Keratinocyte (primary cell): ENCODE results near the gene HS6ST3. TPM values are rescaled to one million over a fixed set of nuclear protein-coding genes. Genes with fewer than 3 reads are reported as not detected.

Experiments
- DNase-seq: peaks from one replicate; pipeline ENCODE4 v3.0.0-alpha.2; 2011; ENCODE audit warnings: low read depth, missing footprints, low spot score
- FAIRE-seq: peaks from 2 replicates; lab custom pipeline; 2011; peaks lifted over from hg19 to GRCh38; lab: Jason Lieb, UNC
- H2AFZ ChIP-seq: 2 replicates; pipeline ENCODE4 v1.6.0; 2012; ENCODE audit warnings: low read length, control low read depth, inconsistent platforms; ENCODE audit not compliant: control insufficient read depth
- H3K27ac ChIP-seq: 2 replicates; pipeline ENCODE4 v1.5.1; 2011; ENCODE audit warnings: low read length; ENCODE audit not compliant: control insufficient read depth, insufficient read depth
- H3K27me3 ChIP-seq: 3 replicates; pipeline ENCODE4 v1.6.0; 2011; ENCODE audit warnings: low read length; ENCODE audit not compliant: control insufficient read depth, insufficient read depth; ENCODE audit errors: extremely low read depth
- H3K36me3 ChIP-seq, 2 experiments: 2 replicates in 1 of 2; 3 replicates in 1 of 2; pipeline ENCODE4 v1.5.1; 2011; ENCODE audit warnings: low read length in 2 of 2, mild to moderate bottlenecking in 1 of 2; ENCODE audit not compliant: control insufficient read depth in 2 of 2, insufficient read depth in 2 of 2; ENCODE audit errors: extremely low read depth in 1 of 2
- H3K4me1 ChIP-seq: 3 replicates; pipeline ENCODE4 v1.5.1; 2011; ENCODE audit warnings: low read length; ENCODE audit not compliant: control insufficient read depth, insufficient read depth; ENCODE audit errors: extremely low read depth
- H3K4me2 ChIP-seq: 3 replicates; pipeline ENCODE4 v1.6.0; 2011; ENCODE audit warnings: low read depth, low read length; ENCODE audit not compliant: control insufficient read depth, insufficient read depth; ENCODE audit errors: extremely low read depth
- H3K4me3 ChIP-seq, 3 experiments: fragments of 200-600 bp in 1 of 3; sonication (generic) in 1 of 3; 2 replicates in 2 of 3; 3 replicates in 1 of 3; pipeline ENCODE4 v1.5.1; 2011 to 2016; ENCODE audit warnings: low read length in 3 of 3, mild to moderate bottlenecking in 3 of 3, control low read depth in 2 of 3, inconsistent platforms in 1 of 3, low read depth in 1 of 3, mixed read lengths in 1 of 3, mixed run types in 1 of 3, moderate library complexity in 1 of 3; ENCODE audit not compliant: control insufficient read depth in 2 of 3, insufficient read depth in 2 of 3; ENCODE audit errors: extremely low read depth in 1 of 3
- H3K79me2 ChIP-seq: 2 replicates; pipeline ENCODE4 v1.6.0; 2012; ENCODE audit warnings: low read length; ENCODE audit not compliant: control insufficient read depth, insufficient read depth
- H3K9ac ChIP-seq: 3 replicates; pipeline ENCODE4 v1.6.0; 2011; ENCODE audit warnings: low read length; ENCODE audit not compliant: control insufficient read depth, insufficient read depth; ENCODE audit errors: extremely low read depth
- H3K9me1 ChIP-seq: 3 replicates; pipeline ENCODE4 v1.6.0; 2011; ENCODE audit warnings: low read length; ENCODE audit not compliant: control insufficient read depth, insufficient read depth; ENCODE audit errors: extremely low read depth
- H3K9me3 ChIP-seq: 2 replicates; pipeline ENCODE4 v1.5.1; 2012; ENCODE audit warnings: low read depth, low read length; ENCODE audit not compliant: control insufficient read depth
- H4K20me1 ChIP-seq: 3 replicates; pipeline ENCODE4 v1.6.0; 2011; ENCODE audit warnings: low read length; ENCODE audit not compliant: control insufficient read depth, insufficient read depth; ENCODE audit errors: extremely low read depth
- EZH2 ChIP-seq: IDR thresholded peaks from one replicate; pipeline ENCODE4 v1.6.1; 2012; ENCODE audit warnings: inconsistent platforms, mild to moderate bottlenecking, low read length, moderate library complexity
- dilution Hi-C: fragments of 300-500 bp; cut with MboI; formaldehyde crosslinking; loops from one replicate; pipeline ENCODE4 v1.7.0; 2020; ENCODE audit warnings: low sequenced_read_pairs; ENCODE audit not compliant: extremely low pct_ligation_motif_present
- polyA plus RNA-seq, 5 experiments: library from polyadenylated mRNA; depleted of rRNA in 3 of 5; stranded (reverse) in 3 of 5; stranded (forward) in 1 of 5; unstranded in 1 of 5; fragments of >200 nt; gene quantifications; 1 replicate in 1 of 5; 2 replicates in 3 of 5; 3 replicates in 1 of 5; pipeline versions ENCODE4 v1.2.1 to v1.2.3, GENCODE V29; 2011 to 2012; ENCODE audit warnings: missing spikeins in 2 of 5, low read depth in 1 of 5, low replicate concordance in 1 of 5
- TF ChIP-seq, protein P1 (sequence below), 3 experiments: IDR thresholded peaks in 1 of 3; conservative IDR thresholded peaks in 1 of 3; optimal IDR thresholded peaks in 1 of 3; 2 replicates in 2 of 3; 3 replicates in 1 of 3; pipeline versions ENCODE3 to v1.5.1; 2011; ENCODE audit warnings: low read length in 3 of 3, mild to moderate bottlenecking in 3 of 3, moderate library complexity in 2 of 3, control low read depth in 1 of 3, inconsistent platforms in 1 of 3; ENCODE audit not compliant: insufficient read depth in 2 of 3; ENCODE audit errors: extremely low read depth in 1 of 3

HS6ST3 gene
- polyA plus RNA-seq, 1 donor (not counting 4 experiments of a cell fraction or from before 2014, with no cell fraction given) = 0.03 TPM

GRCh38 chr13:96781141-96781540 is 691.2 kb downstream of the HS6ST3 start:
- H3K9me1 ChIP-seq = no peaks in the 10 kb centered on the region
- H3K79me2 ChIP-seq = no peaks in the 10 kb centered on the region
- no peaks in the 10 kb centered on the region for H3K9me3 ChIP-seq
- H3K36me3 ChIP-seq = no peaks in the 10 kb centered on the region
- no peak overlapping the region for H3K9ac ChIP-seq
- no peak for DNase-seq
- H3K4me2 ChIP-seq = no peak overlapping the region
- dilution Hi-C loops = no loop called here
- no peaks in the 10 kb centered on the region for H4K20me1 ChIP-seq
- TF ChIP-seq, protein P1, sequence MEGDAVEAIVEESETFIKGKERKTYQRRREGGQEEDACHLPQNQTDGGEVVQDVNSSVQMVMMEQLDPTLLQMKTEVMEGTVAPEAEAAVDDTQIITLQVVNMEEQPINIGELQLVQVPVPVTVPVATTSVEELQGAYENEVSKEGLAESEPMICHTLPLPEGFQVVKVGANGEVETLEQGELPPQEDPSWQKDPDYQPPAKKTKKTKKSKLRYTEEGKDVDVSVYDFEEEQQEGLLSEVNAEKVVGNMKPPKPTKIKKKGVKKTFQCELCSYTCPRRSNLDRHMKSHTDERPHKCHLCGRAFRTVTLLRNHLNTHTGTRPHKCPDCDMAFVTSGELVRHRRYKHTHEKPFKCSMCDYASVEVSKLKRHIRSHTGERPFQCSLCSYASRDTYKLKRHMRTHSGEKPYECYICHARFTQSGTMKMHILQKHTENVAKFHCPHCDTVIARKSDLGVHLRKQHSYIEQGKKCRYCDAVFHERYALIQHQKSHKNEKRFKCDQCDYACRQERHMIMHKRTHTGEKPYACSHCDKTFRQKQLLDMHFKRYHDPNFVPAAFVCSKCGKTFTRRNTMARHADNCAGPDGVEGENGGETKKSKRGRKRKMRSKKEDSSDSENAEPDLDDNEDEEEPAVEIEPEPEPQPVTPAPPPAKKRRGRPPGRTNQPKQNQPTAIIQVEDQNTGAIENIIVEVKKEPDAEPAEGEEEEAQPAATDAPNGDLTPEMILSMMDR (optimal IDR thresholded peaks at IDR 0.05 in 1 of 3, IDR thresholded peaks at IDR 0.05 in 1 of 3, conservative IDR thresholded peaks at IDR 0.05 in 1 of 3; ENCODE audit: extremely low read depth in 1 of 3, insufficient read depth in 2 of 3, low read length in 3 of 3) = no peak
- no peak for TF ChIP-seq EZH2
- no peak for FAIRE-seq
- H3K27ac ChIP-seq = no peak overlapping the region
- no peak overlapping the region for H3K4me3 ChIP-seq
- no peaks in the 10 kb centered on the region for H3K4me1 ChIP-seq
- H2AFZ ChIP-seq = no peak overlapping the region
- no peaks in the 10 kb centered on the region for H3K27me3 ChIP-seq

DNA sequence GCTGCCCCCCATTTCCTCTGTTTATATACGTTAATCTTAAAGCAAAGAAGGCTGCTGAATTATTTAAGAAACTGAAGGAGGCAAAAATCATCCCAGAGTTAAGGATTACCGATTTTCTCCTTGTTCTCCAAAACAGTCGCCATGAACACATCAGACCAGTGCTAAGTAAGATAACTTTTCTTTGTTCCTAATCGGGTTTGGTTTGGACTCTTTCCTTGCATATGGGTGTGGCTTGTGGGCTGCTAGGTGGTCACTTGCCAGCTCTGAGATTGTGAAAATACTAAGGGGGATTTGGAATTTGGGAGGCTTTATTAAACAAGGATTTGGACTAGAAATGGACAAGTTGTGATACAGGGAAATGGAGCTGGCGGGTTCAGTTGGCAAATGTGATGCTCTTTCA is 692.3 kb downstream of the HS6ST3 start:
- dilution Hi-C loops = no loop called here
- Histone ChIP-seq H3K9me1 (no peaks in the 10 kb centered on the region), H3K4me2 (no peak overlapping the region), H3K9me3 (no peaks in the 10 kb centered on the region), H3K79me2 (no peaks in the 10 kb centered on the region), H3K4me3 (no peak overlapping the region), H3K4me1 (no peaks in the 10 kb centered on the region), H3K36me3 (no peaks in the 10 kb centered on the region), H2AFZ (no peak overlapping the region), H3K27ac (no peak overlapping the region), H3K9ac (no peak overlapping the region), H4K20me1 (no peaks in the 10 kb centered on the region), H3K27me3 (no peaks in the 10 kb centered on the region)
- FAIRE-seq = no peak
- no peak for DNase-seq
- TF ChIP-seq, protein P1 (optimal IDR thresholded peaks at IDR 0.05 in 1 of 3, IDR thresholded peaks at IDR 0.05 in 1 of 3, conservative IDR thresholded peaks at IDR 0.05 in 1 of 3; ENCODE audit: extremely low read depth in 1 of 3, insufficient read depth in 2 of 3, low read length in 3 of 3) = no peak
- TF ChIP-seq EZH2 = no peak
